ENCODE data around the gene DIDO1.

DNA sequence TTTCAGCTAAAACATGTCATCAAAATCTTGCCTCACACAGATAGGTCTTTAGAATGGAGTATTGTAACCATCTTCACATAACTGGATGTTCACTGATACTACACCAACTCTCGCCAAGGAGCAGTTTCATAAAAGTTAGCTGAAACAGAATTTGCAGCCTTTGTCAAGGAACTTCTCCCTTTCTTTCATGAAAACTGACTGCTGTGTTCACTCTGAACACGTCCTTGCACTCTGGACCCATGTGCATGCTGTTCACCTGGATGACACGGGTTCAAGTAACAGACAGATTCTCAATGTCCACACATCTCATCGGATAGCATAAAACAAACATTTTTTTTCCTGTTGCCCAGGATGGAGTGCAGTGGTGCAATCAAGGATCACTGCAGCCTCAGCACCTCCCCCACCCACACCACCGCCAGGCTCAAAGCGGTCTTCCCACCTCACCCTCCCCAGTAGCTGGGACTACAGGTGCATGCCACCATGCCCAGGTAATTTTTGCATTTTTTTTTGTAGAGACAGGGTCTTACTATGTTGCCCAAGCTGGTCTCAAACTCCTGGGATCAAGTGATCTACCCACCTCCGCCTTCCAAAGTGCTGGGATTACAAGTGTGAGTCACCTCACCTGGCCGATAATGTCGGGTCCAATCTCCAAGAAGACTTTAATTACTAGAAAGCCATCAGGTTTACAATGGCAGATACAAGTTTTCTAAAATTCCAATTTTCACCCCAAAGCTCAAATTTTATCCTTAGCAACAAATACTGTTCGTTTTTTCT is 9.4 kb downstream of the DIDO1 start:
- TF ChIP-seq, protein P1, sequence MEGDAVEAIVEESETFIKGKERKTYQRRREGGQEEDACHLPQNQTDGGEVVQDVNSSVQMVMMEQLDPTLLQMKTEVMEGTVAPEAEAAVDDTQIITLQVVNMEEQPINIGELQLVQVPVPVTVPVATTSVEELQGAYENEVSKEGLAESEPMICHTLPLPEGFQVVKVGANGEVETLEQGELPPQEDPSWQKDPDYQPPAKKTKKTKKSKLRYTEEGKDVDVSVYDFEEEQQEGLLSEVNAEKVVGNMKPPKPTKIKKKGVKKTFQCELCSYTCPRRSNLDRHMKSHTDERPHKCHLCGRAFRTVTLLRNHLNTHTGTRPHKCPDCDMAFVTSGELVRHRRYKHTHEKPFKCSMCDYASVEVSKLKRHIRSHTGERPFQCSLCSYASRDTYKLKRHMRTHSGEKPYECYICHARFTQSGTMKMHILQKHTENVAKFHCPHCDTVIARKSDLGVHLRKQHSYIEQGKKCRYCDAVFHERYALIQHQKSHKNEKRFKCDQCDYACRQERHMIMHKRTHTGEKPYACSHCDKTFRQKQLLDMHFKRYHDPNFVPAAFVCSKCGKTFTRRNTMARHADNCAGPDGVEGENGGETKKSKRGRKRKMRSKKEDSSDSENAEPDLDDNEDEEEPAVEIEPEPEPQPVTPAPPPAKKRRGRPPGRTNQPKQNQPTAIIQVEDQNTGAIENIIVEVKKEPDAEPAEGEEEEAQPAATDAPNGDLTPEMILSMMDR (conservative IDR thresholded peaks at IDR 0.05 in 1 of 2, IDR thresholded peaks at IDR 0.05 in 1 of 2; ENCODE audit: low read depth in 1 of 2, low read length in 2 of 2), result no peak
- no peak for TF ChIP-seq EZH2 (IDR thresholded peaks at IDR 0.05; ENCODE audit: low read length, missing control alignments)
